GM12874 (cell line): ENCODE measurements around the gene TTC7B.

ENCODE experiments used
- CTCF ChIP-seq: IDR thresholded peaks from 2 replicates; pipeline ENCODE4 v1.5.1; 2011; ENCODE audit warnings: low read depth, mild to moderate bottlenecking, control low read depth, low read length, moderate library complexity; ENCODE audit not compliant: insufficient read depth

The TTC7B gene

GRCh38 chr14:90518069-90518940, 297.9 kb downstream of the TTC7B start:
- TF ChIP-seq CTCF = no peak

GRCh38 chr14:90517076-90517841, 299.0 kb downstream of the TTC7B start:
- TF ChIP-seq CTCF = no peak

- no peak for TF ChIP-seq CTCF
Observed at GRCh38 chr14:90514566-90514965, 301.7 kb downstream of the TTC7B start.

- no peak for TF ChIP-seq CTCF
Observed at GRCh38 chr14:90514015-90514398, 302.2 kb downstream of the TTC7B start.

- no peak for TF ChIP-seq CTCF
Observed at GRCh38 chr14:90513161-90514014, 302.8 kb downstream of the TTC7B start.

- TF ChIP-seq CTCF = no peak
Observed at GRCh38 chr14:90512329-90512991, 303.8 kb downstream of the TTC7B start.
